ENCODE results near the gene KRT39.
A peak's percentile ranks its signal among the peaks of the same experiment; 100 is the strongest.
"Not testable (repeated sequence)": the region's sequence is repeated elsewhere in the genome, so short reads cannot be mapped to it uniquely, and the experiment has no call there.

The KRT39 gene

DNA sequence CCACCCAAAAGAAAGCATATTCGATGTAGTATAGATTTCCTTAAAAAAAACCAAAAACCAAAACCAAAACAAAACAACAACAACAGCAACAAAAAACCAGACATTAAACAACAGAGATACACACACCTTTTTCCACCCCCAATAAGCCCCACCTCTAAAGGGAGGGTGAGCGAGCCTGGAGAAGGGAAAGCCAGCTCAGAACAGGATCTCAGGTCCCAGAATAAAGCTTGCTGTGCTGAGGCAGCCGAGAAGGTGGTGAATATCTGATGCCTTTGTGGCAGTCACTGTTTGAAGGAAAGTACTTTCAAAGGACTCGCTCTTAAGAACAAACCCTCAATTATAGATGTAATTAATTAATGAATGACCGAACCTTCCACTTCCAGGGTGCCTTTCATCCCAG, 29.8 kb downstream of the KRT39 start:
- DNase-seq, result no peak

DNA sequence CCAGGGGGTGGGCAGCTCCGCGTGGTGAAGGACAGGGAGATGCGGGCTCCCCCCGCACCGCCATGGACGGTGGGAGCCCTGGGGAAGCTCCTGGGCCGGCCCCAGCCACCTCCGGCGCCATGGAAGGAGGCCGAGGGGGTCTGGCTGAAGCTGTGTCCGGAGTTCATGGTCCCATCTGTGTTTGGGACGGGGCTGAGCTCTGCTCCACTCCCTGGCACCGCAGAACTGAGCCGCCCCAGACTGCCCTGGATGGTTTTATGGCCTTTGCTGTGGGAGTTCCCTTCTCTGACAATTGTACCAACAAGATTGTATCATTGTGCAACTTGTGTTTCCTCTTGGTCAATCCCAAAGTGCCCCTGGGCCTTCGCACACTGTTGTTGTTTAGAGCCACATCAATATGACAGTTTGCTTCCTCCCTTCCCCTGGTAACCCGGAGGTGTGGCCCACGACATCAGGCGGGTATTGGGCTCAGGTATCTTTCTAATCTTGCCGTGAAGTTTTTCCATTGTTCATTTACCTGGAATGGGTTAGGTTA, 30.2 kb downstream of the KRT39 start:
- no peak for DNase-seq

DNA sequence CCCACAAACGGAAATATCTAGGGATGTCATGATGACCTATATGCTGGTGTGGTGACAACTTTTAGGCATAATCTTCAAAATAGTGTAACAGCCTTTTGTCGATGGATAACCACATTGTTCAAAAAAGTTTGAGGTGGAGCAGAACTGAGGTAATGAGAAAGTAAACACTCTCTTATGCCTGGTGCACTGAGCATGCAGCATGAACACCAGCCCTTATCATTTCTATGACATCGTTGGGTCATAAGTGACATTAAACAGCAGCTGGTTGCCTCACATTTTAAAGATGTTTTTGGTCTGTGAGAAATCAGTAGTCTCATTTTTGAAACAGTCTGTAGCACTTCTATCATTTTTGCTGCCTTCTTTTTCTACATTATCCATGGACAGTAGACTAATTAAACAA, 31.1 kb downstream of the KRT39 start:
- no peak for DNase-seq

DNA sequence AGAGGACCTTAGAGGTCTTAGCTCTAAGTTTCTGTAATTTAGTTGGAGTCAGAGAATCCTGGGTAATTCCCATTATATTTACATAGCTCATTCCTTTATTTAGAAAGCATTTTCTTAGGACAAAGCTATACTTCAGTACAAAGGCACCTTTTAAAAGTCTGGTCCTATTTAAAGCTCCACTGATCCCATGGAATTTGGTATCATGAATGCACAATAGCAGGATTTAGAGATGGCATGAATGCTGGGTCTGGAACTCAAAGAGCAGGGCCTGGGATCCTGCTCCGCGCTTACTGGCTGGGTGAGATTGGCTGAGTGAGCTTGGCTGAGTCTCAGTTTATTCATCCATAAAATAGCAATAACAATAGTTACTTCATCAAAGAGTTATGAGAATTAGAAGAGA, 34.1 kb downstream of the KRT39 start:
- no peak for DNase-seq

GRCh38 chr17:40931311-40931710, 35.4 kb downstream of the KRT39 start:
- DNase-seq, result no peak

DNA sequence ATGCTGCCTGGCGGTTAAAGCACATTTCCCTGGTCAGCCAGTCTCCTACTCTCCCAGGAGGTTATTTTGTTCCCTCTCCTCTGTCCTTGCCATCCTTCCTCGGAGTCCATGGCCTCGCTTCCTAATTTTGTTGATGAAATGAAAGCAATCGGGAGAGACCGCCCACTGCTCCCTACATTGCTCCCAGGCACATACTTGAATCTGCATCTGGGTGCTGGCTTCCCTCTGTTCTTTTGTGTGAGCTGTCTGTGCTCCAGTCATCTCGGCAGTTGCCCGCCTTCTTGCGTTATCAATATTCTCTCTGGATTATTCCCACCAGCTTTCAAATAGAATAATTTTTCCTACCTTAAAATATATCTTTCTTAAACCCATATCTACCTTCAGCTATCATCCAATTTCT, 40.4 kb downstream of the KRT39 start:
- no peak for DNase-seq

DNA sequence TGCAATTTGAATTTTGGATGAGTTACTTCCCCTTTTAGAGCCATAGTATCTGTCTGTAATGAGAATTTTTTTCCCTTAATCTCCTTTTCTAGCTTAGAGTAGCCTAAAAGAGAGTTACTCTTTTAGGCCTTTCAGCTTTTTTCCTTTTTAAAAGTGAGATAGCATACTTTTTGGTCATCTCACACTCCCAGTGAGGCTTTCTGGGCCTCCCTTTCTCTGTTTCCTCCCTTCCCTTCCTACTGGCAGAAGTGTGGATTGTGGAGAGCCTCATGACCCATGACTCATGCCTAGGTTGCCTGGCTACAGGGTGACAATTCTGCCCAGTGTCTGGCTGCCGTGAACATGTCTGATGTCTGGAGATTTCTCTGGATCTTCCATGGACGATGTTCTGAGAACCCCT, 44.5 kb downstream of the KRT39 start:
- DNase-seq, result no peak

DNA sequence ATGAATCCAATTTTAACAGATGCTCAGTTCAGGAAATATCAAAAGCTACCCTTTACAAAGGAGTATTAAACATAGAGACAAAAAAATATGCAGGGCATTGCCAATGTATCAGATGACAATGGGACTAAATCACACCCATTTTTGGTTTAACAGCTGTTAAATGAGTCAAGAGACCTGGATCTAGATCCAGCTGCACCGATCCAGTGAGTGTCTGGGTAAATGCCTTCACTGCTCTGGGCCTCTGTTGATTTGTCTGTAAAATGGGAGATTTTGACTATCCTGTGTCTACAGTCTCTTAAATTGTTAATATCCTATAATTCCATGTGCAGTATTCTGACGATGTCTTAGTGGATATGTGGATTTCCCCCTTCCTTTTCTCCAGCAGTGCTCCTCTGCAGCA, 45.7 kb downstream of the KRT39 start:
- no peak for DNase-seq

GRCh38 chr17:40917116-40917515, 49.6 kb downstream of the KRT39 start:
- DNase-seq, result not testable (repeated sequence)

DNA sequence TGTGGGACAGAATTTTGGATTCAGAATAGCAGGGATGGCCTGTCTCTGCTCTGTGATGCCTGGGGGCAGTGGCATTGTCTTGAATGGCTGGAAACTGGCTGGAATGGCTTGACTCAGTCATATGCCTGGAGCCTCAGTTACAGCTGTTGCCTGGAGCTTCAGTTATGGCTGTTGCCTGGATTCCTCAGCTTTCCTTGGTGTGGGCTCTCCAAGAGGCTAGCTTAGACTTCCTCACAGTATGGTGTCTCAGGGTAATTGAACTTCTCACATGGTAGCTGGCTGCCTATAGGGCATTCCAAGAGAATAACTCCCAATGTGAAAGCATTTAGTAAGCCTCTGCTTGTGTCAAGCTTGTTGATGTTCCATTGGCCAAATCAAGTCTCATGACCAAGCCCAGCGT, 50.4 kb downstream of the KRT39 start:
- no peak for DNase-seq

- no peak for DNase-seq
Observed at GRCh38 chr17:40915721-40916256, 51.0 kb downstream of the KRT39 start.

DNA sequence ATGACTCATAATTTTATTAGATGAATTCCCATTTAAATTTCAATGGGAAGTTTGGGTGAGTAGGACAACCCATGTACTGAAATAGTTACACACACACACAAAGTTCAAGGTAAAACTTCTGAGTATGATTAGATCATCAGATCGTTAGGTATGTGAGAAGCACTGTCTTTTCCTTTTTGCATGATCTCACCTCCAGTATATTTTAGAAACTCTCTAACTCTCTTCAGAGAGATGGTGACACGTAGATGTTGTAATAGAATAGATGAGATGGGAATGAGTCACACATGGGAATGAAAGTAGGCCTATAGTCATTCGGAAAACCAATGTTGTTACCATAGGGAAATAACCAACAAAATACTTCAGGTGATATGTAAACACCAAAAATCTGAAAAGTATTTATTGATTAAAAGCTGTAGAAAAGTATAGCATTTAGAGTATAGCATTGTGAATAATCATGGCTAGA, 51.5 kb downstream of the KRT39 start:
- DNase-seq, result no peak

DNA sequence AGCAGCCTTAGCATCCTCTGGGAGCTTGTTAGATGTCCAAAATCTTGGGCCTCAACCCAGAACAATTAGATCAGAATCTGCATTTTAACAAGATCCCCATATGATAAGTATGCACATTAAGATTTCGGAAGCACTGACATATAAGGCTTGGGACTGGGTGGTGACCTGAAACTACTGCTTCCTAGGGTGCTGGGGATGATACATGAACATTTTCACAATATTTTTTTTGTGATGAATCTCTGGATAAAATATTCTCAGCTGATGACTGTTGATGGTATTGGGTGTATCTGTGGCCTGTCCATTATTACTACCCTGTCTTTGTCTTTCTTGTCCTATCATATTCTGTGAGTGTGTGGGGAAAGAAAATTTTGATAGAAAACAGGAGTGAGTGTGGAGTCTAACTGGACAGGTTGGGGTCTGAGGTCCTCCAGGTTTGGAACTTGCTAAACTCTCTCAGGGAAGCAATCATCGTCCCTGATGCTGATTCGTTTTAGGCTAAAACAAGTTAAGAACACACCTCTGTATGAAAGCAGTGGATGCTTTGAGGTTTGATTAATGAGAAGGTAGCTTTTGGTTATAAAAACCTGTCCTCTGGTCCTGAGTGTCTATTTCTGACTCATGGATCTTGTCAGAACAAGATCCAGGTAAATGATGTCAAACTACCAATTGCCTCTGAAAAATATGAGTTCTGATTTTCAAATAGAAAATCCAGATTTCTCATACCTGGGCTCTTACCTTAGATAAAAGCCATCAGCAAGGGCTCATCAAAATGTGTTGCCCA, 52.5 kb downstream of the KRT39 start:
- DNase-seq, result no peak

DNA sequence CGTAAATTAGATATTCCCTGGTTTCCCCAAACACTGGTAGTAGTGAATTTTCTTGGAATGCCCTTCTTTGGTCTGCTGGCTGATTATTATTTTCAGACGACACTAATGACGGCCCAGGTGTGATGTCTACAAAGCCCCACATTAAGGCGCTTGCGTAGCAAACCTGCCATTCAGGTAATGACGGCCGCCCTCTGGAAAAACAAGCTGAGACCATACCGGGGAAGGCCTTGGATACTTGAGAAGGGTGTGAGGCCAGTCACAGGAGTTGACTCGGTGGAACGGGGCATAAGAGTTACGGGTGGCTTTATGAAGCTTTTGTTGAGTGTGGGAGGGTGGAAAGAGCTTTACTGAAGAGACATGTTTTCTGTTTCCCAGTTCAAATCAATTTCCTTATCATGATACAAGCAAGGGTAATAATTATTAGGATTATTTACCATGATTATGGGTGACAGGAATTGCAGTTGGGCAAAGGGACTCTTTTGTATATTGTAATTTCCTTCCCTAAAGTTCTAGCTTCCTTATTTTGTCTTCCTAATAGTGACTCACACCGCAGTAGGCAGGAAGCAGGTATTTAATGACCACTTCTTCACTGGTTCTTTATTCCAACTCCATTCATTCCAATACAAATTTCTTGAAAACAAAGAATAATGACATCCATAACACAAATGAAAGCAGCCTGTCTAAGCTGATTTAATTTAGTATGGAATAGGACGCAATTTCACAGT, 54.1 kb downstream of the KRT39 start:
- no peak for DNase-seq

DNA sequence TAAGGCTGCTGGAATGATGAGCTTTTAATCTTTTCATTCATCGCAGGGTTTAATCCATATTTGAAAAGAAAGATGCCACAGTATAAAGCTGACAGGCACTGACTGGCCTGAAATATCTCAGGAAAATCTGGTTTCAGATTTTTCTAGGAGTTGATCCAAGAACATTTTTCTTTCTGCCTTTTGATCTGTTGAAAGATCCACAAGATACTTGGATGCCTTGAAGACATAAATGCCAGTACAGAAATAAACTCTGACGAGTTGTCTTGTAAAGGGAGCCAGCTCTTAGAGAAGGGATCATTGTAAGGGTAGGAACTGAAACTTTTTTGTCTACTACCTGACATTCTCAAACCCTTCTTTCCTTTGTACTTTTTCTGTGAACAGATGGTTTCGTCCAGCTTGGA, 56.3 kb downstream of the KRT39 start:
- no peak for DNase-seq

DNA sequence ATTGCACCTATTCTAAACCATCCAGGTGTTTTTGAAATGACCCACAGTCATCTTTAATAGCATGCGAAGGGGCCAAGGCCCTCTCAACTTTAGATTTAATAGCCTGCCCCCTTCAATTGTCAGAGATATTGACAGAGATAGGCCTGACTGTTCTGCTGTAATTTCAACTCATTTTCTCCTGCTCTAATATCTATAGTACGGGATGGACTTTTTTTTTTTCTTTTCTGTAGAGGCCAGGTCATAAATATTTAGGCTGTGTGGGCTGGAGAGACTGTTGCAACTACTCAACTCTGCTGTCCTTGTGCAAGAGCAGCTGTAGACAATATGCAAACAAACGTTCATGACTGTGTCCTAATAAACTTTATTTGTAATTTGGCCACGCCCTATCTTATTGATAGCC, 57.0 kb downstream of the KRT39 start:
- DNase-seq, result no peak

DNA sequence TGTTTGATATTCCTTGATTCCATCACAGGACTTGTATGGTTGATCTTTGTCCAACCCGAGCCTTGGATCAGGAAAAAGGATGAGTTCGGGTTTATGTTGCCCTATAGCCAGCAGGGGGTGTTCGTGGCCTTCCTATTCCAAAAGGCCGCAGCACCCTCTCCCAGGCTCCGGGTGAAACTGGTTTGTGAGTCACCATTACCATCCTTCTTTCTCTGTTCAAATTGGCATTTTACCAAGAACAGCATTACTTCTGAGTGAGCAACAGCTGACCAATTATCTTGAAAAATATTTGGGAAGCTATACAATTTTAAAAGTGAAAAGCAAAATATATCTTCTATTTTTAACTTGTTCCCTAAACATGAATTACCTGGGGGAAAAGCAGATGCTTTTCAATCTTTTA, 57.4 kb downstream of the KRT39 start:
- peak; percentile 81 for DNase-seq

All from CD4-positive, alpha-beta T cell treated with Interleukin-17A for 4 hours (primary cell).